Hematopoietic multipotent progenitor cell treated with erythropoietin and hydrocortisone succinate and interleukin-3 and kit ligand, for 4 days (in vitro differentiated cells): ENCODE measurements around the gene RAD50.
"Not testable (repeated sequence)": the region's sequence is repeated elsewhere in the genome, so short reads cannot be mapped to it uniquely, and the experiment has no call there.

Experiments
- DNase-seq: peaks from one replicate; pipeline ENCODE4 v3.0.0-alpha.2; 2015

RAD50 gene

DNA sequence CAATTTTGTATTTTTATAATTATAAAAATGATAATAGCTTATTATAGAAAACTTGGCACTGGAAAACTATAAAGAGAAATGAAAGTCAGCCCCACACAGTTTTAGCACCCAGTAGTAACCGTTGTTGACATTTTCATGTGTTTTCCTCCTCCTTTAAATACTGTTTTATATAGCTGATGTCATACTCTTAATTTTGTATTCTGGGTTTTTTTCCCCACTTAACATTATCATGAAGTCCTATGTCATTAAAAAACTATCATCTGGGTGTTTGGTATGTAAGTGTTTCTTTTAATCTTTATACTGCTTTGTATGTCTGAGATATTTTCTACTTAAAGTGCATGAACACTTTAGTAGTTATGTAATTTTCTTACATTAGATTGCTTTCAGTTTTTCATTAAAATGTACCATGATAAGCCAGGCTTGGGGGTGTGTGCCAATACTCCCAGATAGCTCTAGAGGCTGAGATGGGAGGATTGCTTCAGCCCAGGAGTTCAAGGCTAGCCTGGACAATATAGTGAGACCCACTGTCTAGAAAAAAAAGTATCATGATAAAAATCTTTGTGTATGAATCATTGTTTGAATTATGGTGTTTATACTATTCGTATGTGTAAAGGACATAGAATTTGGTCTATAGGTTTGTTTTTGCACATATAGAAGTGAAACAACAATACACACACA lies 2.7 kb downstream of the RAD50 start:
- peak; percentile 9 for DNase-seq

GRCh38 chr5:132561601-132562000 lies 4.8 kb downstream of the RAD50 start:
- DNase-seq = no peak

DNA sequence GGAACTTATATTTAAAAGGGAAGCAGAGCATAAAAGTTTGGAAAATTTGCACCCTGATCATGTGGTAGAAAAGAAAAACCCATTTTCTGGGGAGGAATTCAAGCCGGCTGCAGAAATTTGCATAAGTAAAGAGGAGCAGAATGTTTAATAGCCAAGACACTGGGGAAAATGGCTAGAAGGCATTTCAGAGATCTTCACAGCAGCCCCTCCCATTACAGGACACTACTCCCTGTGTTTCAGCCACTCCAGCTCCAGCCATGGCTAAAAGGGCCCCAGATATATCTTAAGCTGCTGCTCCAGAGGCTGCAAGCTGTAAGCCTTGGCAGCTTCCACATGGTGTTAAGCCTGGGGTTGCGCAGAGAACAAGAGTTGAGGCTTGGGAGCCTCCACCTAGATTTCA lies 7.8 kb downstream of the RAD50 start:
- DNase-seq = not testable (repeated sequence)

DNA sequence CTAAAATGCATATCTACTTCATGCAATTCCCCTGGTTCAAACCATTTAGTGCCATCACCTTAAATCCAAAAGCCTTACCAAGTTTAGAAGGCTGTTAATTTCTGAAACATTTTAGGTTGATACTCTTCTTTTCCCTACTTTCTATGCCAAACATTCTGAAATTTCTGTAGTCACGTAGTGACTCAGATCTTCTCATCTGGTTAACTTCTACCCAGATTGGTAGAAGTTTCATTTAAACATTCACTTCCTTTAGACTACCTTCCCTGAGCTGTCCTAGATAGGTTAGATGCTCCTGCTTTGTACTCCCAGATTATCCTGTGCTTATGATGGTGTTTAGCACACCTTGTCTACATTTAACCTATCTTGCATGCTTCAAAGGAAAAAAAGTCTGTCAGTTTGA lies 9.9 kb downstream of the RAD50 start:
- no peak for DNase-seq

- DNase-seq = no peak
Observed at GRCh38 chr5:132576123-132576522, 19.3 kb downstream of the RAD50 start.

GRCh38 chr5:132584560-132584959 lies 27.8 kb downstream of the RAD50 start:
- not testable (repeated sequence) for DNase-seq

DNA sequence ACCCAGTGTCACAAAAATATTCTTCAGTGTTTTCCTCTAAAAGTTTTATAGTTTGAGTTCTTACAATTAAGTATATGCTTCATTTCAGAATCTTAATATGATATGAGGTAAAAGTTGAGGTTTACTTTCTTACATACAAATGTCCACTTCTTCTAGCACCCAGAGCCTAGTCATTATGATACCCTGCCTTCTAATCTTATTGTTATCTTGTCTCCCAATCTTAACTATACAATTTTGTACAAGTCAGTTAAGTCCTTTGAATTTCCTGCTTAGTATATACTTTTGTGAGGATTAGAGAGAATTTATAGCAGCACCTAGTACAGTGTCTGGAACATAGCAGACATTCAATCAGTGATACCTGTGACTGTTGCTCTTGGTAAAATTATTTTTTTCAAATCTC lies 29.3 kb downstream of the RAD50 start:
- DNase-seq = no peak

GRCh38 chr5:132589467-132589866 lies 32.7 kb downstream of the RAD50 start:
- DNase-seq = no peak

DNA sequence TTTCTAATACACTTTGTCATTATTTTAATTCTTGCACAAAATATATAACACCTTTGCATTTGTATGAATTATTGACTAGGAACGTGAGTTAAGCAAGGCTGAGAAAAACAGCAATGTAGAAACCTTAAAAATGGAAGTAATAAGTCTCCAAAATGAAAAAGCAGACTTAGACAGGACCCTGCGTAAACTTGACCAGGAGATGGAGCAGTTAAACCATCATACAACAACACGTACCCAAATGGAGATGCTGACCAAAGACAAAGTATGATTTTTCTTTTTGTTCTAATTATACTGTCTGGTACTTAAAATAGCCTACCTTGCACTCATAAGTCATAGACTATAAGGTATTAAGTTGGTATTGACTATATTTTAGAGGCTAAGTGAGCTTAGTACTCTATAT lies 34.4 kb downstream of the RAD50 start:
- peak; percentile 39 for DNase-seq

DNA sequence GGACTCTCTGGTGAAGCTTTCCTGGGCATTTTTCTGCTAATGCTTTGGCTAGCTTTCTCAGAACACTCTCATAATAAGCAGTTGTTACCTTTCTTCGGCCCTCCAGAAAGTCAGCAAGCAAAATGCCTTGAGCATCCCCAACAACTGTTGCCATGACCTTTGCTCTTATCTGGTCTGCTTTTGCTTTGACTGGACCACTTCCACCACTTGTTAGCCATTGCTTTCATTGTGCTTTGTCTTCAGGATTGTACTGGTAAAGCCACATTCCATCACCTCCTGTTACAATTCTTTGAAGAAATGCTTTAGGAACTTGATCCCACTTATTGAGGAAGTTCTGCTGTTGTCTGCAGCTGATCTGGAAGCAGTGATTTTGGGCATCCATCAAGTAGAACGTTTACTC lies 35.7 kb downstream of the RAD50 start:
- no peak for DNase-seq

DNA sequence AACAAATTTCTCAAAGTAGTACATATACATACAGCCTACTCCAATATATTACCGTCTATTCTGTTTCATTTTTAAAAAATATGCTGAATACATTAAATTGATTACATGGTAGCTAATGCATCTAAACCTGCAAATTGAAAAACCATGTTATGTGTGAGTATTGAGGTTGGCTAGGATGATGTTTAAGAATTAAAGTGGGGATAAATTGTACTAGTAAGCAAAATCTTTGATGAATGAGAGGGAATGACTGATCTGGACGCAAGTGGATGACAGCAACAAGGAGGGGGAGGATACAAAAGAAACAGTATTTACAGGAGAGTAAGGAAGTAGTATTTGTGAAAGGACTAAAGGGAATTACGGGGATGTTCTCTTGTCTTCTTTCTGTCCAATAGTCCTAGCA lies 37.4 kb downstream of the RAD50 start:
- DNase-seq = no peak

DNA sequence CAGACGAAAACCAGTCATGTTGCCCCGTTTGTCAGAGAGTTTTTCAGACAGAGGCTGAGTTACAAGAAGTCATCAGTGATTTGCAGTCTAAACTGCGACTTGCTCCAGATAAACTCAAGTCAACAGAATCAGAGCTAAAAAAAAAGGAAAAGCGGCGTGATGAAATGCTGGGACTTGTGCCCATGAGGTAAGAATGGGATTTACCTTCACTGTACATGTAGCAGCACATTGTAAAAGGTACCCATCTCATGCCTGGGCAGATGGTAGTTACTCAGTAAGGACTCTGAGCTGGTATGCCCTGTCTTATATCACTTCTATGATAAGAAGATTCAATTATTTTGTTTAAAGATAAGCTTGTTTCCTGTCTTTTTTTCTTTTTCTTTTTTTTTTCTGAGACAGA lies 38.8 kb downstream of the RAD50 start:
- no peak for DNase-seq

DNA sequence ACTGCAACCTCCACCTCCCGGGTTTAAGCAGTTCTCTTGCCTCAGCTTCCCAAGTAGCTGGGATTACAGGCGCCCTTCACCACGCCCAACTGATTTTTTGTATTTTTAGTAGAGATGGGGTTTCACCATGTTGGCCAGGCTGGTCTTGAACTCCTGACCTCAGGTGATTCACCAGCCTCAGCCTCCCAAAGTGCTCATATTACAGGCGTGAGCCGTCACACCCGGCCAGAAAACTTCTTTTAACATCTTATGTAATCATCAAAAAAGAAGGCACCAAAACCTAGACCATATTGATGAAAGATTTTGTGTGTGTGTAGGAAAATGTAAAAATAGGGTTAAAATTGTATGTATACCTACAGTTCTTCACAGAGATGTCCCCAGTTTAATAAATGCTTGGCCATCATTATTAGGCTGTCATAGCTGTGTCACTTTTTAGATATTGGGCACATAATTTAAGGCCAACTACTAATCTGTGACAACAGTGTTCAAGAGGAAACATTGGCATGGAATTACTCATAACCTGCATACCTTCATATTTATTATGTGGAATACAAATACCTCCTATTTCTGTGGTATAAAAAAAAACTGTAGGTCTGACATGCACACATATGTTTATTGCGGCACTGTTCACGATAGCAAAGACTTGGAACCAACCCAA lies 44.4 kb downstream of the RAD50 start:
- DNase-seq = no peak

- peak; percentile 17 for DNase-seq
Observed at GRCh38 chr5:132607095-132607494, 50.3 kb downstream of the RAD50 start.

DNA sequence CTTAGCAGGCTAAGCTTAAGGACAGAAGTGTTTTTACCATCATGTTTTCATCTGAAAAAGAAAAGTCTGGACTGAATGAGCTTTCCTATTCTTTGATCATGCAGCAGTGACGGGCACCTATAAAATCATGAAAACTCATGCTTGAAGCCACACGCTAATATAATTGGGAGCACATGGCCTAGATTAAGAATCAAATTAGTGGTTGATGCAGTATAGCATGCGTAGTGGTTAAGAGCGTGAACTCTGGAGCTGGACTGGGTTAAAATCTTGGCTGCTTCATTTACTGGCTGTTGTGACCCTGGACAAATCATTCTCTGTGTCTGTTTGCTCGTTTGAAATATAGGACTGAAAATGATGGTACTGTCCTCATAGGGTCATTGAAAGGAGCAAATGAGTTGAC lies 51.3 kb downstream of the RAD50 start:
- no peak for DNase-seq

DNA sequence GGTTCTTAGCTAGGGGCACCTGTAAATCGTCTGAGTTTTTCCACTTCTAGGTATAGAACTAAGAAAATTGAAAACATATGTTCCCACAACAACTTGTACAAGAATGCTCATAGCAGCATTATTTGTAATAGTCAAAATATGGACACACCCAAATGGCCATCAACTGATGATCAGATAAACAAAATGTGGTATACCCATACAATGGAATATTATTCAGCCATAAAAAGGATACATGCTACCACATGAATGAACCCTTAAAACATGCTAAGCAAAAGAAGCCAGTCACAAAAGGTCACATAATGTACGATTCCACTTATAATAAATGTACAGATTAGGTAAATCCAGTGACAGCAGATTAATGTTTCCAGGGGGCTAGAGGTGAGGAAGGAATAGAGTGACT lies 55.2 kb downstream of the RAD50 start:
- DNase-seq = no peak

- no peak for DNase-seq
Observed at GRCh38 chr5:132612846-132613245, 56.1 kb downstream of the RAD50 start.

- no peak for DNase-seq
Observed at GRCh38 chr5:132621699-132622098, 64.9 kb downstream of the RAD50 start.

GRCh38 chr5:132622608-132623007 lies 65.8 kb downstream of the RAD50 start:
- DNase-seq = no peak

- DNase-seq = no peak
Observed at GRCh38 chr5:132627470-132627869, 70.7 kb downstream of the RAD50 start.

GRCh38 chr5:132628814-132629213 lies 72.0 kb downstream of the RAD50 start:
- DNase-seq = no peak

GRCh38 chr5:132629230-132629944 lies 72.6 kb downstream of the RAD50 start:
- peak; percentile 17 for DNase-seq

DNA sequence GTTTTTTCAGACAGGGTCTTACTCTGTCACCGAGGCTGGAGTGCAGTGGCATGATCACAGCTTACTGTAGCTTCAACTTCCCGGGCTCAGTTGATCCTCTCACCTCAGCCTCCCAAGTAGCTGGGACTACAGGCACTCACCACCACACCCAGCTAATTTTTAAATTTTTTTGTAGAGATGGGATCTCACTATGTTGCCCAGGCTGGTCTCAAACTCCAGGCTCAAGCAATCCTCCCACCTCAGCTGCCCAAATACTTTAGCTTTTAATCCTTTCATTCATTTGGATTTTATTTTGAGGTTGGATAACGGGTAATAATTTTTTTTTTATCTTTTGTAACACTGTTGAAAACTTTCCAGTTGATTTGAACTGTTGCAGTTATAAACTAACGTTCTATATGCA lies 76.8 kb downstream of the RAD50 start:
- DNase-seq = not testable (repeated sequence)

DNA sequence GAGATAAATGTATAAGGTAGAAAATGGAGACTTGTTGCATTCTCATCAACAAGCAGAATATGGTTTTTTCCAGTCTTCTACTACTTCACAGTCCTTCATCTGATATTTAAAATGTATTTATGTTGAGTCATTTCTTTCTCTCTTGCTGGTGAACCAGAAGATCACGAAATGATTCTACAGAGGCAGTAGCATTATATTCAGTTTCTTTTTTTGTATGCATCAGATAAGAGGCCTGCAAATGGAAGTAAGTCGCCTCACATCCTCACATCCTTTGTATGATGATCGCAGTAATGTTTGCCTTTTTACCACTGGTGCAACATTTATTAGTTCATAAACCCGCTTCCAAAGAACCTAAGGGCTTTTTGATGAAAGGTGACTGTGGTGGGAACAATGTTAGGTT lies 79.1 kb downstream of the RAD50 start:
- peak; percentile 13 for DNase-seq
